T follicular helper cell (primary cell): ENCODE results near the gene RGS13.
A peak's percentile ranks its signal among the peaks of the same experiment; 100 is the strongest.

Experiments
- DNase-seq: peaks from one replicate; pipeline ENCODE4 v3.0.0-alpha.2; 2020; ENCODE audit warnings: low read depth
- total RNA-seq, 2 experiments: gene quantifications; one replicate each; lab custom pipeline; 2026; lab: John Stamatoyannopoulos, UW

RGS13 gene, protein sequence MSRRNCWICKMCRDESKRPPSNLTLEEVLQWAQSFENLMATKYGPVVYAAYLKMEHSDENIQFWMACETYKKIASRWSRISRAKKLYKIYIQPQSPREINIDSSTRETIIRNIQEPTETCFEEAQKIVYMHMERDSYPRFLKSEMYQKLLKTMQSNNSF
- total RNA-seq, result 0.04 to 0.06 reads per million in 2 experiments

DNA sequence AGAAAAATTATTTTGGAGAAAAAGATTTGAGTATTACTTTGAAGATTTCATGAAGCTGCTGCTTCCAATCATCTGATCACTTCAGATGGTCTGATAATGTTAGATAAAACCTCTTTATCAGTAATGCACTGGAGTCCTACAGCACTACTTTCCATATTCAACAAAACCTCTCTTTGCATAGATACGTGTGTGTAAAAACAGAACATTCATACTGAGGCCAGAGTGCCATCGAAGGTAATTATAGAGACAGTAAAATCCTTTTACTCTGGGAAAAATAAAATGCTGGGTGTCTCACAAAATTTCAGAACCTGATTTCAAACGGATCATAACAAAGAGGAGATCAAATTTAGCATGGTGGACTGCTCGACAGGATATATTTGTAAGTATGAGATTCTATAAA, at the start of gene RGS13:
Gene RGS13 (plus strand): TSS at position 209 of the 400 bp plus-strand sequence. CDS start 8,188 bp downstream, outside the sequence.
- no peak for DNase-seq

DNA sequence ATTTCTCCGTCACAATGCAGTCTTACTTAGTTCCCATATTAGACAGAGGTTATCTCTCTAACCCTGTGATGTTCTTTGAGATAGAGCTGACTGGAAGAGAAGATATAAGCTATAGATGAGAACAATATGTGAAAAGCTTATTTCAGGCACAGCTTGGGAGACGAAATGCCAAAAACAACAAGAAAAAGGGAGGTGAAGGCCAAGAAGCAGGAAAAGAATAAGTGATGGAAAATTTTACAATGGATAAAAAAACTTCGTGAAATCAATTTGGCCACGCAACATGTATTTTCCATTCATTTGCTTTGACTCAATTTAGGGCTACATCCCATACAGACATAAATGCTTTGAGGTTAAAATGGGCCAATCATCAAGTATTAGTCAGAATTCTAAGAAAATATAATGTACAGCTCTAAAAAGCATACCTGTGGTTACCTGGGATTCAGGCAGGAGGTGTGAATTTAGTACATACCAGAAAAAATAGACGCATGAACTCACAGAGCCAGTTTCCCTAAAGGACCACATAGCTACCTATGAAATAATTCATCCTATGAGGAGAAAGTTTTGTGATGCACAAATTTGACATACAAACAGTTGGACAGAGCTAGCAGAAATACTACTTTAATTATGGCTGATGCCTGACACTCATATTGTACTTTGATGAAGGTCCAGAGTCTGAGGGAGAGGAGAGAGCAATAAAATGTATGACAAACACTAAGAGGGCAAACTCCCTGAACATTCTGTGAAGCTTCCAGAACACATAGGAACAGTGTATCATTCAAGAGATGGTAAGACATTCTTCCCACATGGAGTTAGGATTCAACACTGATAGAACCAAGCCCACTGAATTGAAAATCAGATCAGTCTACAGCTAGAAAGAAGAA, 48.3 kb upstream of the RGS13 start:
- no peak for DNase-seq

DNA sequence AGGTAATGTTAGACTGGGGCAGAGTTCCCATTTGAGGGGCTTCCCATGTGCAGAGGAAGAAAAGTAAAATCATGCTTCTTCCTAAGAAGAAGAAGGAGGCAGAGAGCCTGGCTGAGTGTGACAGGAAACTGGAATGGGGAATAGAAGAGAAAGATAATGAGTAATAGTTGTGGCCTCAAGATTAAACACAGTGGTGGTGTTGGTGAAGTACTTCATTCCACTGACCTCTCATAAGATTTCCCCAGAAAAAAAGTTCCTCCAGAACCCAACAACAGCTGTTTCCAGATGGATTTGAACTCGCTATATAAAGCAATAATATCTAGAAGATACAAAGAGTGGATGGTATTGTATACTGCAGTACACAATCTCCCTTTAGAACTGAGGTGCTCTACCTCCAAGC, 47.4 kb upstream of the RGS13 start:
- DNase-seq, result no peak

DNA sequence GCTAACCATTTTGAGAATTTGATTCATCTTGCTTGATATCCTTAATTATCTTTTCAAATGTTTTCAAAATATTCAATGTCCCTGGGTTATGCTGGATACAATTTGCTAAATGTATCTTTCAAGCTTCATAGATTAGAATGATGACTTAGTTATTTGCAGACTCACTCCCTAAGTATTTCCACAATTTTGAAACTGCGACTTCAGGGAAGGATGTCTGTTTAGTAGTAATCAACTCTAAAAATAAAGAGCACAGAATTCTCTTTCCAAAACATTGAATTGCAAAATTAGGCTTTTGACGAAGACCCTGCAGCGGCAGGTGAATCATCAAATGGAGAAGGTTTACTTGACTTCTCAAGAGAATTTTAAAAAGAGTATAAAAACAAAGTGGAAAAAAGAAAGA, 46.1 kb upstream of the RGS13 start:
- no peak for DNase-seq

DNA sequence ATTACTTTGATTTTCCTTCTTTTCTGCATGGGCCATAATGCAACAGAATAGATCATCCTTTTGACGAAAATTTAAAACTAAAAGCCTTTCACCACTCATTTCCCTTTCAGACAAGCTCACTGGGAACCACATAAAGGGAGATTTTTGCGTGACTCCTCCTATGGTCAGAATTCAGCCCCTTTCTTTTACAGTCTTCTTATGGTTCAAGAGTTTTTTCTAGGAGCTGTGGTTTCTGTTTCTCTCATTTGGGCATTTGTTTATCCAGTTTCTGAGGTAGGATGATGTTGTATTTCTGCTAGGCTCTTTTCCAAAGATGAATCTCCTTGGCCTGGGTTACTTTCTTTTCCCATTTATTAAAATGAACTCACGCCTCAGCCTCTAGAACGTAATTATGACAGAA, 43.4 kb upstream of the RGS13 start:
- DNase-seq, result no peak

DNA sequence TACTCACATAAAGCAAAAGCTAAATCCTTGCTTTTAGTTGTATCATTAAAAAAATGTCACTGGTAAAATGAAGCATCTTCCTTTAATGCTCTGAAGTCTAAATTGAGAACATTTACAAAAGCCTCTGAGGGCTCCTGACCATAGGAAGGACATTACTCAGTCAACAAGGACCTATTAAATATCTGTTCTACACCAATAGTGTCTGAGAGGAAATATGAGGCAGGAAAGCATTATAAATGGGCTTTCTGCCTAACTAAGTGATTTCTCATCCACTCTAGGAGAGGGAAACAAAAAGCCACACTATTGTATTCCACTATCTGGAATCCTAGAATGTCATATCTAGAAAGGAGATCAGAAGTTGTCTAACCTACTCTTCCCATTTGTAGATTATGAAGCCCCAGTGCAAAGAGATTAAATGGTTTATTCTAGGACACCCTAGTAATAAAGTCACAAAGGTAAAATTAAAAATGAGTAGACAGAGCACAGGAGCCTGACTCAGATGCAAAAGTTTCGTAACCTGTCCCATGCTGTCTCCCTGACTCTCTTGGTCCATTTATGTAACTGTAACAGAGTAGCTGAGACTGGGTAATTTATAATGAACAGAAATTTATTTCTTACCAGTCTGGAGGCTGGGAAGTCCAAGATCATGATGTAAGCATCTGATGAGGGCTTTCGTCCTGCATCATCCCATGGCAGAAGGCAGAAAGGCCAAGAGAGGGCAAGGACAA, 42.8 kb upstream of the RGS13 start:
- DNase-seq, result no peak

DNA sequence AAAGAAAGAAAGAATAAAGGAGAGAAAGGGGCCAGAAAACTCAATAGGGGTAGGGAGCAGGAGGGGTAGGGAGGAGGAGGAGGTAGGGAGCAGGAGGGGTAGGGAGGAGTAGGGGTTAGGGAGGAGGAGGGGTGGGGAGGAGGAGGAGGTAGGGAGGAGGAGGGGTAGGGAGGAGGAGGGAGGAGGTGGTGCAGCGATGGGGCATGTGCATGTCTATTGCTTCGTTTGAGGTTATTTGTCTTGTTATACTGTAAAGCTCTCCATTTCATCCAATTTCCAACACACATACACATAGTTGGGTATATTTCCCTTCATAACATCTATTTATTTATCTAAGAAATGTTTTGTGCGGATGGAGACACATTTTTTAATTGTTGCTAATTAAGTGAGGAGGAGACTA, 40.6 kb upstream of the RGS13 start:
- DNase-seq, result no peak

DNA sequence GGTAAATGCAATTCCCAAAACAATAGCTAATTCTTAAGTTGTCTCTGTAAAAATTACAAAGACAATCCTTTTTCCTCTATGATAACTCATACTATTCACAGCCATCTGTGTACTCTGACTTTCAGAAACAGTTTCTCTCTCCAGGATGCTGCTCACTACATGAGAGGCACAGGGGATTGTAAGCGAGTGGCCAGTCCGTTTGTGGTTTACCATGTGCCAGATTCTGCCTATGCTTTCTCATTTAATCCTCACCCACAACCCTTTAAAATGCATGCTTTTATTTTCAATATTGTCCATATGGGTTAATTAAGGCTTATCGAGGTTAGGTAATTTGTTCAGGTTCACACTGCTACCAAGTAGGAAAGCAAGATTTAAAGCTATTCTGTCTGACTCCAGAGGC, 37.4 kb upstream of the RGS13 start:
- DNase-seq, result no peak

DNA sequence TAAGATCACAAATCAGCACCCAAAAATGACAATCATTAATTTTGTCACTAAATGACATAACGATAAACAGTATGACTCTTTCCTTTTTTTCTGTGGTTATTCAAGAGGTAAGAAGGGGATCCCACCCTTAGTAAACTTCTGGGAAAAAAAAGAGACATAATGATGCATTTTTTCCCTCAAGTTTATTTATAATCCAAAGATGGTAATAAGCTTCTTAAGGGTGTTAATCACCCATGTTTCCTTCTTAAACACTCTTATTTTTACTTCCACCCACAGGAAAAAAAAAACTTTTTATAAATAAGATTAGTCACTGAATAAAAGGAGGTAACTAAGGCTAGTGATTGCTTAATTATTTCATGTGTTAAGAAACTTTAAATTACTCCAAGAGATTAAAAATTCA, 35.7 kb upstream of the RGS13 start:
- no peak for DNase-seq

DNA sequence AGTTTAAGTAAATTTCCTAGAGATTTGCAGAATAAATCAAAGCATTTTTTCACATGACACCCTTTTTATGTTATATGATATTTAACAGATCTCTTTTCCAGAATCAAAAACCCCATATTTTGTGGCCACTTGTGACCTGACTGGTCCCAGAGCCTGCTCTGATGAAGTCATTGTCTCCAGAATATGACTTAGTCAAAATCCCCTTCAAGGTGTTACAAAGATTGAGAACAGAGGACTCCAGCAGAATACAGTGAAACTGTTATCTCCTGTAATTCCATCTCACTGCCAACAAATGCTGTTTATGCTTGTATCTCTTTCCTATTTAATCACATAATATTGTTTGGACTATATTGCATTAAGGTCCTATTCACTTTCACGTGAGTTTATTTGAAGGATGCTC, 34.8 kb upstream of the RGS13 start:
- no peak for DNase-seq

DNA sequence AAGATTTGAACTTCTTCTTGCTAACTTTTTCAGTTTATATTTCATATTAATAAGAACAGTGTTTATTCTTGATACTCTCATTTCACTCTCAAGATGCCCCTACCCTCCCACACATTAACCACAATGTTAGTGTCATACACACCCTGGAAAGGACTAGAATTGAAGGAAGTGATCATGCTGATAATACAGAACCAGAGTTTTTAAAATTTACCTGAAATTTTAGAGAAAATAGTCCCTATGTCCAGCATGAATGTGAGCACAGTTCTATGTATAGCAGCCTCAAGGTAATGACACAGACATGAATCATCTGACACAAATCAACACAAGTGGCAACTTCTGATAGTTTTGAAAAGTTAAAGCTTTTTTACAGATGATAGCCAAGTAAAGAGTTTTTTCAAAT, 34.4 kb upstream of the RGS13 start:
- DNase-seq, result no peak

DNA sequence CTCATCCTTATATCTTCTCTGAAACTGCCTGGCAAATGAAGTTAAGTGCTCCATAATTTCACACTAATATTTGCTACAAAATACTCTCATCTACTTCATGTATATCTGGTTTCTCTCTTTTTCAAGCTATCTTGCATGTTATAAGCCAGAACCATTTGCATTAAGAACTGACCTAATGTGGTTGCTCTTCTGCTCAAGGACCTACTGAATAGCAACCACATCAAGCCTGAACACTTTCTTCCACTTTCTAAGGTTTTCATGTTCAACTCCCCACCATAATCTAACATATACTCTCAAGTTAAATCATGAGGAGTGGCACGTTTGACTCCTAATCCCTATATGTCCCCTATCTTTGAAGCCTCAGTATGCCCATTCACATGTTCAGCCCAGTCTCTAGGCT, 33.2 kb upstream of the RGS13 start:
- DNase-seq, result no peak

DNA sequence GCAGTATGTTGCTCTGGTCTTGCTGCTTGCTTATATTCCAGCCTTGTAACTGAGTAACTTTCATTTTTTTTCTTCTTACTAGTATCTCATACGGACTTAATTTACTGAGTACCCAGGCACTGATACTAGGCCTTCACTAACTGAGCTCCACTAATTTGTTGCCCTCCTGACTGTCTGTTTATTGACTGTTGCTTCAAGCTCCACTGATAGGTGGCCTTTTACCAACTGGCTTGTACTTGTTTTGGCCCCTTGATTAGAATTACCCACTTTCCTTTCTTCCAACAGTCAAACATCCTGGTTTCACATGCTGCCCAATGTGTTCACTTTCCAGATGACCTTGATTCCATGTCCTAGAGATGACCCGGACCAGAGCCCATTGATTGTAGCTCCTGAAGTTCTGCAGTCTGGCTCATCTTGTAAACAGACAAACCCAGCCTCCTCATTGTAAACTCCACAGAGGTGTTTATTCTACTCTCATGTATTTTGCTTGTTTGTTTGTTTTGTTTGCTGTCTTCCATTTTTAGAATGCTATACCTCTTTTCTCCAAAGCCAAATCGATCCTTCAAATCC, 32.6 kb upstream of the RGS13 start:
- DNase-seq, result no peak

DNA sequence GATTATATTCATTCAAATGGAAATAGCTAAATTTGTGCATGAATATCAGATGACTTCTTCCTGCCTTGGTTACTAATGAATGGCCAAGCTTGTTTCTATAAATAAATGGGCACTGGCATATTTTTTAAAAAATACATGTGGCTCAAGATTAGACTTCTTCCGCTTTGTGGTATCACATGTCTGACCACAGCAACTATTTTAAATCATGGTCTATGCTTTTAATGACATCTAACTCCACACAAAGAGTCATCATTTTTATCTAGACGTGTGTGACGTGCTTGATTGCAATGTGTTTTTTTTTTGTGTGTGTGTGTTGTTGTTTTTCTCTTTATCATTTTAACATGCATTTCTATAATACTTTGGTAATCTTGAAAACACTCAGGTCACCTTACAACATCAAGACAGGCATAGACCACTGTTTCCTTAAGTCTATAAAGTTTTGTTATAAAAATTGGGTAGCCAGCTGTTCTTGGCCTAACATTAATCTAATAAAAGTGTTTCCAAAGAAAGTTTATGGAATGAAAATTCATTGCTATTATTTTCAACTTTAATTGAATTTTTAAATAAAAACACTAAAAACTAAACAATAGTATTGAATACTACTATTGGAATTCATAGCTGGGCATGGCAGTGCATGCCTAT, 30.8 kb upstream of the RGS13 start:
- DNase-seq, result no peak

DNA sequence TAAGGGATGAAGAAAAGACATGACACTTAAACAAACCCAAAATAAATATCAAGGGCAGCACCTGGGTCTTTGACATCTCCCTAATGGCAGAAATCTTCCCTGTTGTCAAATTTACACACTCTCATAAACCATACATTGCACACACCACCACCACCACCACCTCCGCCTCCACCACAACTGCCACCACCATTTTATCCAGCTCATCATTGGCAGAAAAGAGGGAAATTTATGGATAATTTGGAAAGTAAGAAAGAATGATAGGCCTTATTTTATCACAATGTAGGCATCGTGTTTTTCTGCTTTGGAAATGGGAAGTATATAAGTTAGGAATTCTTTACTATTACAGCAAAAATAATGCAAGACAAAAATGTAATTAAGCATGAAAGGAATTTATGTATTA, 27.3 kb upstream of the RGS13 start:
- no peak for DNase-seq

DNA sequence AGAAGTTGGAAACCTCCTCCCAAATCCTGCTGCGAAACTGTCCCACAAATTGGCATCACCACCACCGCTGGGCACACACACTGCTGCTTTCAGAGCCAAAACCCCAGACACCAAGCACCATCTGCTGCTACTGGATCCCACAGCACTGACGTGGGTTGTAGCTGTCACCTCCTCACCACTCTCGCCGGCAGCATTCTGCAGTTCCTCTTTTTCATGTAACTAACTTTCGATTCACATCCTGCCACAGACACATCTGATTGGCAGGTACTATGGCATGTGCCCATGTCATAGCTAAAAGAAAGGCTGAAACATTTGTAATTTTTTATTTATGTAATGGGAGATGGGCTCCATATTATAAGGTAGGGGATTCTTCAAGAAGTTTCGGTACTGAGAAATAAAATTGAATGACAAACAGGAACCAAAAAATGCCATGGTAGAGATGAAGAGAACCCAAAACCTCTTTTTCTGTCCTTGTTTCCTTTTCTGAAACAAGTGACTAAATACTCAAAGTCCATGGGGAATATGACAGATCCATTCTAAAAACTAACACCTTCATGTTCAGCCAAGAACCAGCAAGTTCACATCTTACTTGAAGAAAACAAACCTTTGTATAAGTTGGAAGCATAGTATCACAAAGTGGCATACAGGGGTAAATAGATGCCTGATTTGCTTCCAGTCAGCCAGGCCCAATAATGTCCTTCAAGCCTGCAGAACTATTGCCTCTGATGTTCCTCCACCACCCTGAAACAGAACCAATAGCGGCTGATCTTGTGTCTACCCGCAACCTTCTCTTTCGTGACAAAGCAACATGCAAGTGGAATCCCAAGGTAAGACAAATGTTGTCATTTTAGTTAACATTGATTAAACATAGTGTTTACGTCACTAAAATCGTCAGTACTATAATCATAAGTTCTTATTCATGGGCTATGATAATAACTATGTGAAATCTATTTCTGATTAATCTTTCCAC, 26.6 kb upstream of the RGS13 start:
- peak; percentile 36 for DNase-seq

DNA sequence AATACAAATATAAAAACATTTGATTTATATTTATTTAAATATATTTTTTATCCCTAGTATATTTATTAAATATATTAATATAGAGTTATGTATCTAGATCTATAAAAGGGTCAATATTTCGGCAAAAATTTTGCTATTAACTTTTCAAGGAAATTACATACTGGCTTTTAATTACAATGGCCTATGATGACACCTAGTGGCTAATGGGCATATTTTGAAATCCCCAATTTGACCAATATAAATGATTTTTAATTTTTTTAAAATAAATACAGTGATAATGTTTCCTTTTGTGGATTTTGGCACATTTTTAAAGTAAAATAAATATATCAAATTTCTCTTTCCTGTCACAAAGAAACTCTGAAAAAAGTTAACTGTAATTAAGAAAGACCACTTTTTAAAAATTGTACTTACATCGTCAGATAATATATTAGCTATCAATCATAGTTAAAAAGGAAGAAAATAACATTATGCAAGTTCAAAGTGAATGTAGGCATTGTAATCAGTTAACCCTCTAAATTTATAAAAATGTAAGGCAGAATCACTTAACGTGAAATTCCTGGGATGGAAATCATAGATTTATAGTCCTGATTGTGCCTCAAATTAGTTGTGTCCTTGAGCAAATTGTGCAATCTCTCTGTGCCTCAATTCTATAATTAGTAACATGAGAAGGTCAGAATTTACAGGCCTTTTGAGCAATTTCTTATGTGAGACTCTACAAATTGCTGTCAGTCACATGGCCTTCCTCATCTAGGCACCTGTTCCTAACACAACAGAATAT, 25.6 kb upstream of the RGS13 start:
- no peak for DNase-seq

DNA sequence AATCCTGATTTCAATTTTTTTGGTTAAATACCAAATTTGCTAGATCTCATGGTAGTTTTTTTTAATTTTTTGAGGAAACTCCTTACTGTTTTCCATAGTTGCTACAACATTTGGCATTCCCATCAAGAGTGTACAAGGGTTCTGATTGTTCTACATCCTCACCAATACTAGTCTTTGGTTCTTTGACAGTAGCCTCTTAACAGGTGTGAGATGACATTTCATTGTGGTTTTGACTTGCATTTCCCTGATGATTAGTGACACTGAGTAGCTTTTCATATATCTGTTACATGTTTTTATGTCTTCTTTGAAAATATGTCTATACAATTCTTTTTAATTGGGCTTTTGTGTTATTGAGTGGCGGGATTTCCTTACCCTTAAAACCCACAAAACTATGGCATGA, 20.9 kb upstream of the RGS13 start:
- no peak for DNase-seq

DNA sequence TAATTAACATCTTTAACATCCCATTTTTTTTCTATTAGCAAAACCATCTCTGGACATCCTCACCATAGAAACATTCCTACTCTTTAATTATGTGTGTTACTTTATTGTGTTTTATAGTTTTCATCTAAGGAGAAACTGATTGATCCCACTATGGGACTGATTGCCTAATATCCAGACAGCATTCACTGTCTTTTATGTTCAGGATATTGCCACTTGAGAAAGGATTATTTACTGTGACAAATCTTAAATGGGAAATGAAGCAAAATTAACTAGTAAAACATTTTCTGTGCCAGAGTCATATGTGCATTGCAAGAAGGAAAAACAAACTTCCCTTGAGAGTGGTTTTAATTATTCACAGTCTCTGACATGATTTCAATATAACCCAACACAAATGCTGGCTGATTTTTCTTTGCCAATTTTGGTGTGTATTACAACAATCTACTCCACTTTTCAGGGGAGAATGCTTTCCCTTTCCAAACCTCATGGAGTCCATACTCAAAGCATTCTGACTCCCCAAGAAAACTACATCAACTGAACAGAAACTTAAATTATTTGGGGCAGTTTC, 15.8 kb upstream of the RGS13 start:
- DNase-seq, result no peak
